NCI-H187 (cell line): ENCODE data around the gene DSTYK.
"Not testable (repeated sequence)": the region's sequence is repeated elsewhere in the genome, so short reads cannot be mapped to it uniquely, and the experiment has no call there.

Experiments
- DNase-seq, 2 experiments: peaks; one replicate each; lab custom pipeline; 2025; lab: John Stamatoyannopoulos, UW

Gene DSTYK

GRCh38 chr1:205179842-205180241 lies 31.7 kb downstream of the DSTYK start:
- no peak for DNase-seq

GRCh38 chr1:205172729-205173366 lies 38.7 kb downstream of the DSTYK start:
- no peak for DNase-seq

- DNase-seq: no peak
Measured at GRCh38 chr1:205171369-205171768, 40.1 kb downstream of the DSTYK start.

- DNase-seq: no peak
Measured at GRCh38 chr1:205170532-205171269, 40.8 kb downstream of the DSTYK start.

- no peak for DNase-seq
Measured at GRCh38 chr1:205169248-205169647, 42.3 kb downstream of the DSTYK start.

- DNase-seq: no peak
Measured at GRCh38 chr1:205168291-205168690, 43.2 kb downstream of the DSTYK start.

GRCh38 chr1:205162301-205162700 lies 49.2 kb downstream of the DSTYK start:
- DNase-seq: no peak

- no peak for DNase-seq
Measured at GRCh38 chr1:205161076-205161475, 50.4 kb downstream of the DSTYK start.

GRCh38 chr1:205158048-205158616 lies 53.4 kb downstream of the DSTYK start:
- DNase-seq: no peak

GRCh38 chr1:205155665-205156377 lies 55.7 kb downstream of the DSTYK start:
- not testable (repeated sequence) for DNase-seq

GRCh38 chr1:205152505-205152904 lies 59.0 kb downstream of the DSTYK start:
- no peak for DNase-seq

- no peak for DNase-seq
Measured at GRCh38 chr1:205150651-205151428, 60.7 kb downstream of the DSTYK start.

GRCh38 chr1:205147191-205147835 lies 64.2 kb downstream of the DSTYK start:
- DNase-seq: no peak

GRCh38 chr1:205144751-205145150 lies 66.8 kb downstream of the DSTYK start:
- no peak for DNase-seq

GRCh38 chr1:205144046-205144720 lies 67.3 kb downstream of the DSTYK start:
- DNase-seq: no peak

GRCh38 chr1:205142102-205142469 lies 69.4 kb downstream of the DSTYK start:
- DNase-seq: no peak

GRCh38 chr1:205141236-205142101 lies 70.0 kb downstream of the DSTYK start:
- peak; percentile 52 to 78 for DNase-seq

GRCh38 chr1:205140113-205140512 lies 71.4 kb downstream of the DSTYK start:
- DNase-seq: no peak

GRCh38 chr1:205137901-205138300 lies 73.6 kb downstream of the DSTYK start:
- no peak for DNase-seq

GRCh38 chr1:205133287-205133686 lies 78.2 kb downstream of the DSTYK start:
- DNase-seq: no peak
